HepG2 (cell line): ENCODE data around the gene TCF12. TPM values are rescaled to one million over a fixed set of nuclear protein-coding genes. Genes with fewer than 3 reads are reported as not detected.

ENCODE experiments used
- ATAC-seq: fragments of 200-7000 bp; cut with Tn5 transposase; 3 replicates; pipeline ENCODE4 v1.9.1; 2020; ENCODE audit warnings: mild to moderate bottlenecking, moderate library complexity
- BruUV-seq: library from RNA; stranded (reverse); fragments of 400-500 nt; replicated peaks from 2 replicates; lab custom pipeline; 2021; lab: Mats Ljungman, UMichigan
- CTCF ChIA-PET: fragments of 300-600 bp; formaldehyde crosslinking; extraction: SDS; loops from one replicate; lab custom pipeline; 2021; ENCODE audit warnings: low total read pairs, inconsistent platforms, low intra/inter-chr PET ratio; lab: Yijun Ruan, JAX
- POLR2A ChIA-PET: fragments of 350-600 bp; sonication (Branson Sonifier 250); formaldehyde crosslinking; loops from one replicate; lab custom pipeline; 2020; ENCODE audit warnings: antibody characterized with exemption, inconsistent platforms; lab: Yijun Ruan, JAX
- DNase-seq: peaks from one replicate; pipeline ENCODE4 v3.0.0-alpha.2; 2015; ENCODE audit warnings: low spot score
- FAIRE-seq: peaks from 3 replicates; lab custom pipeline; 2011; peaks lifted over from hg19 to GRCh38; lab: Jason Lieb, UNC
- H2AFZ ChIP-seq: one replicate; pipeline ENCODE4 v1.6.1; 2011; ENCODE audit warnings: low read length, inconsistent platforms
- H3K27ac ChIP-seq: fragments of 300-600 bp; 3 replicates; pipeline ENCODE4 v1.8.0; 2011; ENCODE audit warnings: mixed run types, mild to moderate bottlenecking, mixed read lengths, low read length, inconsistent platforms; ENCODE audit not compliant: insufficient read depth; ENCODE audit errors: extremely low read length
- H3K27me3 ChIP-seq, 2 experiments: fragments of 200-600 bp in 1 of 2; 2 replicates in 1 of 2; 3 replicates in 1 of 2; pipeline versions ENCODE4 v1.6.0 to v1.8.0; 2011; ENCODE audit warnings: low read length in 2 of 2, mild to moderate bottlenecking in 2 of 2, moderate library complexity in 2 of 2, inconsistent platforms in 1 of 2; ENCODE audit not compliant: insufficient read depth in 2 of 2, control insufficient read depth in 1 of 2
- H3K36me3 ChIP-seq, 2 experiments: fragments of 200-600 bp in 1 of 2; replicated peaks in 1 of 2; 2 replicates in 1 of 2; 3 replicates in 1 of 2; pipeline versions ENCODE4 v1.5.1 to v1.8.0; 2011; ENCODE audit warnings: low read length in 2 of 2, inconsistent platforms in 1 of 2; ENCODE audit not compliant: insufficient read depth in 2 of 2, control insufficient read depth in 1 of 2
- H3K4me1 ChIP-seq: 2 replicates; pipeline ENCODE4 v1.5.1; 2012; ENCODE audit warnings: low read length, inconsistent platforms; ENCODE audit not compliant: insufficient read depth
- H3K4me2 ChIP-seq: 2 replicates; pipeline ENCODE4 v1.6.0; 2011; ENCODE audit warnings: low read depth, low read length, inconsistent platforms
- H3K4me3 ChIP-seq, 3 experiments: fragments of 200-600 bp in 1 of 3; sonication (generic), shearing (Covaris generic) in 1 of 3; replicated peaks in 1 of 3; 2 replicates each; pipeline ENCODE4 v1.5.1; 2011 to 2016; ENCODE audit warnings: low read length in 3 of 3, inconsistent platforms in 2 of 3, low read depth in 2 of 3, mild to moderate bottlenecking in 2 of 3, control low read depth in 1 of 3, mixed read lengths in 1 of 3; ENCODE audit not compliant: insufficient read depth in 1 of 3
- H3K79me2 ChIP-seq: one replicate; pipeline ENCODE4 v1.6.1; 2011; ENCODE audit warnings: low read length, inconsistent platforms; ENCODE audit not compliant: insufficient read depth
- H3K9ac ChIP-seq: 2 replicates; pipeline ENCODE4 v1.6.0; 2011; ENCODE audit warnings: mild to moderate bottlenecking, low read depth, low read length, inconsistent platforms; ENCODE audit not compliant: insufficient read depth
- H3K9me3 ChIP-seq: 2 replicates; pipeline ENCODE4 v1.5.1; 2012; ENCODE audit warnings: mild to moderate bottlenecking, low read length
- H4K20me1 ChIP-seq: 2 replicates; pipeline ENCODE4 v1.6.0; 2011; ENCODE audit warnings: inconsistent platforms, mild to moderate bottlenecking, low read length, moderate library complexity; ENCODE audit not compliant: insufficient read depth
- BATF2 ChIP-seq: sonication (generic); formaldehyde crosslinking; IDR thresholded peaks from 2 replicates; pipeline ENCODE4 v1.8.0; 2022; ENCODE audit warnings: mild to moderate bottlenecking, missing genetic modification reagents, moderate library complexity
- CREB1 ChIP-seq, 2 experiments: fragments of 450-650 bp in 1 of 2; IDR thresholded peaks; 2 replicates each; pipeline ENCODE4 v1.6.1; 2016 to 2017; ENCODE audit warnings: control low read depth in 1 of 2, mild to moderate bottlenecking in 1 of 2, missing compliant biosample characterization in 1 of 2, missing genetic modification characterization in 1 of 2
- GATA4 ChIP-seq: sonication (generic); IDR thresholded peaks from 2 replicates; pipeline ENCODE4 v1.6.1; 2016; ENCODE audit warnings: antibody characterized with exemption, low read depth, borderline replicate concordance
- HCFC1 ChIP-seq: fragments of 150-350 bp; IDR thresholded peaks from 2 replicates; pipeline ENCODE4 v1.6.1; 2014; ENCODE audit warnings: low read depth, low read length
- NKX3-1 ChIP-seq: sonication (generic); formaldehyde crosslinking; IDR thresholded peaks from 2 replicates; pipeline ENCODE4 v1.5.0; 2020; ENCODE audit warnings: missing genetic modification reagents
- SALL1 ChIP-seq: sonication (generic); formaldehyde crosslinking; IDR thresholded peaks from 2 replicates; pipeline ENCODE4 v1.8.0; 2022; ENCODE audit warnings: mild to moderate bottlenecking, missing genetic modification reagents
- ZFP37 ChIP-seq: sonication (generic); formaldehyde crosslinking; IDR thresholded peaks from 2 replicates; pipeline ENCODE4 v1.4.0; 2020; ENCODE audit warnings: missing genetic modification reagents, borderline replicate concordance
- ZNF567 ChIP-seq: sonication (generic); formaldehyde crosslinking; IDR thresholded peaks from 2 replicates; pipeline ENCODE4 v1.8.1; 2023; ENCODE audit warnings: mild to moderate bottlenecking, missing genetic modification reagents, borderline replicate concordance
- ZSCAN12 ChIP-seq: sonication (generic); formaldehyde crosslinking; IDR thresholded peaks from 2 replicates; pipeline ENCODE4 v1.9.0; 2021; ENCODE audit warnings: mild to moderate bottlenecking, missing genetic modification reagents
- ZSCAN21 ChIP-seq: sonication (generic); formaldehyde crosslinking; IDR thresholded peaks from 2 replicates; pipeline ENCODE4 v1.8.0; 2022; ENCODE audit warnings: mild to moderate bottlenecking, missing genetic modification reagents, moderate library complexity, borderline replicate concordance
- WGBS: methylation state at CpG from one replicate; pipeline ENCODE4 v1.1.6; 2017; ENCODE audit warnings: low lambda C conversion rate; 5-methylcytosine and 5-hydroxymethylcytosine counted together
- in situ Hi-C: cut with HindIII; loops from 2 replicates; pipeline ENCODE4 v1.10.0; 2017; ENCODE audit warnings: low pct_unique_long_range_greater_than_20kb; ENCODE audit not compliant: extremely low pct_ligation_motif_present
- intact Hi-C: fragments of 100-400 bp; cut with micrococcal nuclease; formaldehyde crosslinking; loops from one replicate; pipeline ENCODE4 v1.10.0; 2022; ENCODE audit not compliant: unreplicated experiment
- polyA plus RNA-seq, 8 experiments: library from polyadenylated mRNA; depleted of rRNA in 3 of 8; stranded (reverse) in 7 of 8; unstranded in 1 of 8; fragments of >200 nt; fragmentation: Illumina TruSeq in 4 of 8; extraction: Trizol in 4 of 8; gene quantifications; 2 replicates each; pipeline versions ENCODE4 v1.2.1 to v1.2.3, GENCODE V29; 2011 to 2016; ENCODE audit warnings: low read depth in 4 of 8, missing spikeins in 1 of 8, mixed read lengths in 1 of 8; ENCODE audit not compliant: insufficient read depth in 1 of 8
- total RNA-seq, 5 experiments: library from RNA; depleted of rRNA; stranded (reverse); fragments of >200 nt; fragmentation: Illumina TruSeq; extraction: Trizol; gene quantifications; 2 replicates each; pipeline ENCODE4 v1.2.3, GENCODE V29; 2016; ENCODE audit warnings: low read depth in 1 of 5
- TF ChIP-seq, protein P1 (sequence below): sonication (generic); formaldehyde crosslinking; IDR thresholded peaks from 2 replicates; pipeline ENCODE4 v1.4.0; 2020; ENCODE audit warnings: mild to moderate bottlenecking, missing genetic modification reagents
- TF ChIP-seq, protein P2 (sequence below): sonication (generic); formaldehyde crosslinking; conservative IDR thresholded peaks from 2 replicates; pipeline ENCODE4 v1.5.0; 2020; ENCODE audit warnings: missing genetic modification reagents
- TF ChIP-seq, protein P3 (sequence below): sonication (generic); formaldehyde crosslinking; IDR thresholded peaks from 2 replicates; pipeline ENCODE4 v1.4.0; 2020; ENCODE audit warnings: missing genetic modification reagents

The TCF12 gene
- total and polyA plus RNA-seq, 2 of the 13 experiments (the other 11 are each of a cell fraction or from before 2014, with no cell fraction given): 48.6 to 51.1 TPM

GRCh38 chr15:56991017-56991416 lies 72.6 kb downstream of the TCF12 start:
- no peak overlapping the region for H2AFZ ChIP-seq
- BruUV-seq: no TSS peak
- no peak overlapping the region for H3K4me3 ChIP-seq
- H3K27ac ChIP-seq: no peak overlapping the region
- intact Hi-C loops: no loop called here
- ChIA-PET CTCF (no interaction called here), POLR2A (no interaction called here)
- H3K4me1 ChIP-seq: peaks cover 36% of the 10 kb centered on the region
- no peak overlapping the region for H3K4me2 ChIP-seq
- H3K27me3 ChIP-seq: no peaks in the 10 kb centered on the region
- FAIRE-seq (no peak), ATAC-seq (no peak), DNase-seq (no peak)
- 99% methylated on average over 6 of the region's 6 CpGs for WGBS
- in situ Hi-C loops: no loop called here
- H4K20me1 ChIP-seq: peaks cover 24% of the 10 kb centered on the region
- H3K79me2 ChIP-seq: peaks cover 59% of the 10 kb centered on the region
- no peaks in the 10 kb centered on the region for H3K9me3 ChIP-seq
- H3K36me3 ChIP-seq: peaks cover 0 to 12% of the 10 kb centered on the region in 2 experiments; a peak in 2 of 5 replicates
- H3K9ac ChIP-seq: no peak overlapping the region
- TF ChIP-seq ZNF567 (CRISPR knock-in tag) (no peak), SALL1 (CRISPR knock-in tag) (no peak), ZSCAN12 (CRISPR knock-in tag) (no peak), GATA4 (no peak), ZFP37 (CRISPR knock-in tag) (no peak), HCFC1 (no peak), CREB1 (IDR thresholded peaks at IDR 0.05) (no peak), CREB1 (CRISPR knock-in tag; IDR thresholded peaks at IDR 0.05) (no peak), BATF2 (CRISPR knock-in tag) (no peak), ZSCAN21 (no peak), NKX3-1 (CRISPR knock-in tag) (no peak)
- TF ChIP-seq, protein P1, sequence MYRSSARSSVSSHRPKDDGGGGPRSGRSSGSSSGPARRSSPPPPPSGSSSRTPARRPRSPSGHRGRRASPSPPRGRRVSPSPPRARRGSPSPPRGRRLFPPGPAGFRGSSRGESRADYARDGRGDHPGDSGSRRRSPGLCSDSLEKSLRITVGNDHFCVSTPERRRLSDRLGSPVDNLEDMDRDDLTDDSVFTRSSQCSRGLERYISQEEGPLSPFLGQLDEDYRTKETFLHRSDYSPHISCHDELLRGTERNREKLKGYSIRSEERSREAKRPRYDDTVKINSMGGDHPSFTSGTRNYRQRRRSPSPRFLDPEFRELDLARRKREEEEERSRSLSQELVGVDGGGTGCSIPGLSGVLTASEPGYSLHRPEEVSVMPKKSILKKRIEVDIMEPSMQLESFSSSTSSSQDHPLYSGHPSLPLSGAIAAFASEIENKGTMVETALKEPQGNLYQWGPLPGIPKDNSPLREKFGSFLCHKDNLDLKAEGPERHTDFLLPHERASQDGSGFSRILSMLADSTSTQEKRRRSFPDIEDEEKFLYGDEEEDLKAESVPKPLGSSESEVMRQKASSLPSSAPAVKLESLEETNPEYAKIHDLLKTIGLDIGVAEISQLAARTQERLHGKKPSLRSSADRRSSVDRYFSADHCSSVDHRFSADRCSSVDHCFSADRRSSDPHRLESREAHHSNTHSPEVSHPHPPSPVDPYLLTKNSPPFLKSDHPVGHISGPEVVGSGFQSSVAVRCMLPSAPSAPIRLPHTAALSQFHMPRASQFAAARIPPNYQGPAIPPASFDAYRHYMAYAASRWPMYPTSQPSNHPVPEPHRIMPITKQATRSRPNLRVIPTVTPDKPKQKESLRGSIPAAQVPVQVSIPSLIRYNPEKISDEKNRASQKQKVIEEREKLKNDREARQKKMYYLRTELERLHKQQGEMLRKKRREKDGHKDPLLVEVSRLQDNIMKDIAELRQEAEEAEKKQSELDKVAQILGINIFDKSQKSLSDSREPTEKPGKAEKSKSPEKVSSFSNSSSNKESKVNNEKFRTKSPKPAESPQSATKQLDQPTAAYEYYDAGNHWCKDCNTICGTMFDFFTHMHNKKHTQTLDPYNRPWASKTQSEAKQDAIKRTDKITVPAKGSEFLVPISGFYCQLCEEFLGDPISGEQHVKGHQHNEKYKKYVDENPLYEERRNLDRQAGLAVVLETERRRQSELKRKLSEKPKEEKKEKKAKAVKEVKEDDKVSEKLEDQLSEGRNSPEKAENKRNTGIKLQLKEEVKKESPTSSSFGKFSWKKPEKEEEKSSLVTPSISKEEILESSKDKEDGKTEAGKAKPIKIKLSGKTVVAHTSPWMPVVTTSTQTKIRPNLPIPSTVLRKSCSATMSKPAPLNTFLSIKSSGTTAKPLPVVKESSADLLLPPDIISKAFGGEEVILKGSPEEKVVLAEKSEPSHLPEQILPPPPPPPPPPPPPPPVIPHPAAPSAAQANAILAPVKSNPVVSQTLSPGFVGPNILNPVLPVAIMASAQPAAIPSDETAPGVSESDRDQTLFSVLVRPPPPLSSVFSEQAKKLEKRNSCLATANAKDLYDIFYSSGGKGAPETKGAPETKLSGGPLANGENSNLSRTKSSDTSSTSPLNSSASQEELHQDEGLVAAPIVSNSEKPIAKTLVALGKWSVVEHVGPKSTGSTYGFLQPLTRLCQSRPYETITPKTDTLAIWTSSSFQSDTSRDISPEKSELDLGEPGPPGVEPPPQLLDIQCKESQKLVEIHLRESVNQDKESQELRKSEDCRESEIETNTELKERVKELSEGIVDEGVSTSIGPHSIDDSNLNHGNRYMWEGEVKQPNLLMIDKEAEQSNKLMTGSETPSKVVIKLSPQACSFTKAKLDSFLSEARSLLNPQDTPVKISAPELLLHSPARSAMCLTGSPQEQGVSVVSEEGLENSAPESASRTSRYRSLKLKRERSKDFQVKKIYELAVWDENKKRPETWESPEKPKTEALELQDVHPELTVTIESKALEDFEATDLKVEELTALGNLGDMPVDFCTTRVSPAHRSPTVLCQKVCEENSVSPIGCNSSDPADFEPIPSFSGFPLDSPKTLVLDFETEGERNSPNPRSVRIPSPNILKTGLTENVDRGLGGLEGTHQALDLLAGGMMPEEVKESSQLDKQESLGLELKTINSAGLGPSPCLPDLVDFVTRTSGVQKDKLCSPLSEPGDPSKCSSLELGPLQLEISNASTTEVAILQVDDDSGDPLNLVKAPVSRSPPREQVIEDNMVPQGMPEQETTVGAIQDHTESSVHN (CRISPR knock-in tag): no peak
- TF ChIP-seq, protein P2, sequence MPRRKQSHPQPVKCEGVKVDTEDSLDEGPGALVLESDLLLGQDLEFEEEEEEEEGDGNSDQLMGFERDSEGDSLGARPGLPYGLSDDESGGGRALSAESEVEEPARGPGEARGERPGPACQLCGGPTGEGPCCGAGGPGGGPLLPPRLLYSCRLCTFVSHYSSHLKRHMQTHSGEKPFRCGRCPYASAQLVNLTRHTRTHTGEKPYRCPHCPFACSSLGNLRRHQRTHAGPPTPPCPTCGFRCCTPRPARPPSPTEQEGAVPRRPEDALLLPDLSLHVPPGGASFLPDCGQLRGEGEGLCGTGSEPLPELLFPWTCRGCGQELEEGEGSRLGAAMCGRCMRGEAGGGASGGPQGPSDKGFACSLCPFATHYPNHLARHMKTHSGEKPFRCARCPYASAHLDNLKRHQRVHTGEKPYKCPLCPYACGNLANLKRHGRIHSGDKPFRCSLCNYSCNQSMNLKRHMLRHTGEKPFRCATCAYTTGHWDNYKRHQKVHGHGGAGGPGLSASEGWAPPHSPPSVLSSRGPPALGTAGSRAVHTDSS: no peak
- TF ChIP-seq, protein P3, sequence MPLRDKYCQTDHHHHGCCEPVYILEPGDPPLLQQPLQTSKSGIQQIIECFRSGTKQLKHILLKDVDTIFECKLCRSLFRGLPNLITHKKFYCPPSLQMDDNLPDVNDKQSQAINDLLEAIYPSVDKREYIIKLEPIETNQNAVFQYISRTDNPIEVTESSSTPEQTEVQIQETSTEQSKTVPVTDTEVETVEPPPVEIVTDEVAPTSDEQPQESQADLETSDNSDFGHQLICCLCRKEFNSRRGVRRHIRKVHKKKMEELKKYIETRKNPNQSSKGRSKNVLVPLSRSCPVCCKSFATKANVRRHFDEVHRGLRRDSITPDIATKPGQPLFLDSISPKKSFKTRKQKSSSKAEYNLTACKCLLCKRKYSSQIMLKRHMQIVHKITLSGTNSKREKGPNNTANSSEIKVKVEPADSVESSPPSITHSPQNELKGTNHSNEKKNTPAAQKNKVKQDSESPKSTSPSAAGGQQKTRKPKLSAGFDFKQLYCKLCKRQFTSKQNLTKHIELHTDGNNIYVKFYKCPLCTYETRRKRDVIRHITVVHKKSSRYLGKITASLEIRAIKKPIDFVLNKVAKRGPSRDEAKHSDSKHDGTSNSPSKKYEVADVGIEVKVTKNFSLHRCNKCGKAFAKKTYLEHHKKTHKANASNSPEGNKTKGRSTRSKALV: no peak
